8988T (cell line): ENCODE measurements around the gene PCDHGC4.

Experiments
- DNase-seq: peaks from one replicate; pipeline ENCODE4 v3.0.0; 2011

PCDHGC4 gene

DNA sequence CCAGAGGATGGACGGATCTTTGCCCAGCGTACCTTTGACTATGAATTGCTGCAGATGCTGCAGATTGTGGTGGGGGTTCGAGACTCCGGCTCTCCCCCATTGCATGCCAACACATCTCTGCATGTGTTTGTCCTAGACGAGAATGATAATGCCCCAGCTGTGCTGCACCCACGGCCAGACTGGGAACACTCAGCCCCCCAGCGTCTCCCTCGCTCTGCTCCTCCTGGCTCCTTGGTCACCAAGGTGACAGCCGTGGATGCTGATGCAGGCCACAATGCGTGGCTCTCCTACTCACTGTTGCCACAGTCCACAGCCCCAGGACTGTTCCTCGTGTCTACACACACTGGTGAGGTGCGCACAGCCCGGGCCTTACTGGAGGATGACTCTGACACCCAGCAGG is 5.9 kb downstream of the PCDHGC4 start:
- DNase-seq, result no peak

DNA sequence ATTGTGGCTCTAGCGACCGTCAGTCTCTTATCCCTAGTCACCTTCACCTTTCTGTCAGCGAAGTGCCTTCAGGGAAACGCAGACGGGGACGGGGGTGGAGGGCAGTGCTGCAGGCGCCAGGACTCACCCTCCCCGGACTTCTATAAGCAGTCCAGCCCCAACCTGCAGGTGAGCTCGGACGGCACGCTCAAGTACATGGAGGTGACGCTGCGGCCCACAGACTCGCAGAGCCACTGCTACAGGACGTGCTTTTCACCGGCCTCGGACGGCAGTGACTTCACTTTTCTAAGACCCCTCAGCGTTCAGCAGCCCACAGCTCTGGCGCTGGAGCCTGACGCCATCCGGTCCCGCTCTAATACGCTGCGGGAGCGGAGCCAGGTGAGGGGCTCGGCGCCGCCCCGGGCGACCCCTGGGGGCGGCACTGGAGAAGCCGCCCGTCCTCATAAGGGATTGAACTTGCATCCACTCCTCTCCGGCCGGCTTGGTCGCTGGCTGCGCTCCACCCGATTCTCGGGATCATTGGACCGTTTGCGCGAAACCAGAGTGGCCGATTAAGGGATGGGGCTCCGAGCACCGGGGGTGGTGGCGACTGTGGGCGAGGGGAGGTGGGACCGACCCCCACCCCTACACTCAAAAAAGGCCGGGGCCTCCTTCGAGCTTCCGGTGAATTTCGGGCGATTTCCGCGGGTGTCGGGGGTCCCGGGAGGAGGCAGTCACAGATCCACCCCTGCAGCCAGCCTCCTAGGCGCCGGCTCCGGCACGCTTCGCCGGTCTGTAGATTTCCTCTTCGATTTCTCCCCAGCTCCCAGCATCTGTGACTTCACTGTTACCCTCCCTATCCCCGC is 6.7 kb downstream of the PCDHGC4 start:
- no peak for DNase-seq

DNA sequence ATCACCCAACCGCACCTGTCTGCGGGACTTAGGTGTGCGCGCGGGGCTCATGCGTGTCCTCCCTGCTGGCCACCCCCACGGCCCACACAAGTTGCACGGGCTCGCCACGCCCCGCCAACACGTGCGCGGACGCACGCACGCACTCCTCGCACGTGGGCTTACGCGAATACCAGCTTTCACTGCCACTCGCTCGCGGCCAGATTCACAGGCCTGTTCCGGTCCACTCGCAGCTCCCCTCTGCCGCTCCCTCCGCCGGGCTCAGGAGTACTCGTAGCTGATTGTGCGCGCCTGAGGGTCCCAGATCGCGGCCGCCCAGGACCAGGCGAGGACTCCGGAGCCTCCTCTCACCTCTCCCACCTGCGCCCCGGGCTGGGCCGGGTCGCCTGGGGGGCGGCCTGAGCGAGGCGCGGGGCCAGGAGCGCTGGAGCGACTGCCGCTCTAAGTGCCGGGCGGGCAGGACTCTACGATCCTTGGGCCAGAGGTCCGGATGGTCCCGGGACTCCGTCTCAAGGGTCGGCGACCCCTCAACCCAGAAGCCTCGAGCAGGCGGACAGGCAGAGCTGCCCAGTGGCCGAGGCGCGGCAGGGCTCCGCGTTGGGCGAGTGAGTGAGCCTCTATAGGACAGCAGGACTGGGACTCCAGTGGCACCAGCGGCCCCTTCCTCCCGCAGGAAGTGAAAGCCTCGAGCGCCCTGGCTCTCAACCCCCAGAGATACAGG is 7.5 kb downstream of the PCDHGC4 start:
- no peak for DNase-seq

DNA sequence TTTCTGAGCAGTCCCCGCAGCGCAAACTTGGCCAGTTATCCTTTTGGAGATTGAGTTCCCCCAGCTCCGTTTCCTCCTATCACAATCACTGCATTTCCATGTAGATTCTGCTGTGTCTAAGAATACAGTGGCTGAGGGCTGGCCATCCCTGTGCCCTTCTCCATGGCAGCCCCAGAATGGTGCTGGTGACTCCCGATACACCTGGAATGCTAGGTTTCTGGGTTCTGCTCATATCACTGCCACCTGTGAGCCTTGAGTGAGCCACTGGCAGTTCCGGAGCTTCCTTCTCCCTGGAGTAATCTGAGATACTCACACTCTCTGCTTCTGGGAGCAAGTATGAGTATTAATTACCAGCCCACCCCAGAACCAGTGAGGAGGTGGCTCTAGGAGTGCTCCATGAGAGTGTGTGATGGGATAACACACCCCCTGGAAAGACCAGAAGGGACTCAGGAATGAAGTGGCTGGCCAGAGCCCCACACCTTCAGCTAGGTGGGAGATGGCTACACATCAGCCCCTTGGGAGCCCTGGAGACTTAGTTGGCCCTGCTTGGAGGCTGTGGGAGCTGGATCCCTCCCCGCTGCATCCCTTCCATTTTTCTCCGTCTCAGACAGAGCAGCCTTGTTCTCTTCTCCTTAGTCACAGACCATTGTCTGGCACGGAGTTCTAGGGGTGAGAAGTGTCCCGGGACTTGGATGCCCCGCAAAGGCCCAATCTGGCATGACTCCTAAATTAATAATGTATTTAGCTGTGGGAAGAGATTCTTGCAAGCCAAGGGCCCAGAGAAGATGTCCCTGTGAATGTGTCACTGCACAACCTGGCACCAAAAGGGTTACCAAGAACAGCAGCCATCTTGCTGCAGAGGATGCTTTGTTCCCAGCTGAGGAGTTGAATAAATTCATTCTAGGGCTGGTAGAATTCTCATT is 8.9 kb downstream of the PCDHGC4 start:
- no peak for DNase-seq

- DNase-seq, result no peak
These were observed 10.1 kb downstream of the PCDHGC4 start for GRCh38 chr5:141494761-141495452.

GRCh38 chr5:141495453-141495811 is 10.6 kb downstream of the PCDHGC4 start:
- DNase-seq, result no peak

- no peak for DNase-seq
These were observed 11.2 kb downstream of the PCDHGC4 start for GRCh38 chr5:141496038-141496437.

DNA sequence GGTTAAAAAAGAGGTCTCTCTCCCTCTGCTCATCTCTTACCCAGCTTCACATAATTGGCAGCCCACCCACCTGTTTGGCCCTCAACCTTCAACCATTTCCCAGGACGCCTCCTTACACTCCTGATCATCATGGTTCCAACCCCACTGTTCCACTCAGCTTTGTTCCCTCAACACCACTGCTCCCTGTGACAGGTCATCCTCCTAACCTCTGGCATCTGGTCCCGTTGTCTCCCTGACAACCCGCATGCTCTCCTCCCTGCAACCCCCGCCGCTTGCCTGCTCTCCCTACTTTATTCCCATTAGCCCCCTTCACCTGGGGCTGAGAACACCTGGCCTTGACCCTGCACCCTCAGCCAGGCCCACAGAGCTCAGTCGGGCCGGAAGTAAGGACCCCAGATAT is 16.9 kb downstream of the PCDHGC4 start:
- no peak for DNase-seq

- DNase-seq, result no peak
These were observed 18.9 kb downstream of the PCDHGC4 start for GRCh38 chr5:141503681-141504080.

DNA sequence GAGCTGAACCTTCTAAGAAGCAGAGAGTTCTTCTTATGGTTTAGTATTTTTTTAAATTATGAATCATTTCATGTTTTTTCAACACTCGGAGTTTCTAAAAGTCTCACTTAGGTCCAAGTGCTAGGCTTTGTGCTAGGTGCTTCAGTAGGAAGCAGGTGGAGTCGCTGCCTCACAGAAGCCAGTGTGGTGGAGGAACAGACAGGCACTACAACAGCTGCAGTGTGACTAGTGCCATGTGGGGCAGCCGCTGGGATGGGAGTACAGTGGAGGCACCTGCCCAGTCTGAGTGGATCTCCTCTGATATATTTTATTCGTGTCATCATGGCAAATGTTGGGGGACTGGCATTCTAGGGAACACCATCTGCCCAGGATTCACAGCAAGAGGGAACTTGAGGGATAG is 19.4 kb downstream of the PCDHGC4 start:
- no peak for DNase-seq

DNA sequence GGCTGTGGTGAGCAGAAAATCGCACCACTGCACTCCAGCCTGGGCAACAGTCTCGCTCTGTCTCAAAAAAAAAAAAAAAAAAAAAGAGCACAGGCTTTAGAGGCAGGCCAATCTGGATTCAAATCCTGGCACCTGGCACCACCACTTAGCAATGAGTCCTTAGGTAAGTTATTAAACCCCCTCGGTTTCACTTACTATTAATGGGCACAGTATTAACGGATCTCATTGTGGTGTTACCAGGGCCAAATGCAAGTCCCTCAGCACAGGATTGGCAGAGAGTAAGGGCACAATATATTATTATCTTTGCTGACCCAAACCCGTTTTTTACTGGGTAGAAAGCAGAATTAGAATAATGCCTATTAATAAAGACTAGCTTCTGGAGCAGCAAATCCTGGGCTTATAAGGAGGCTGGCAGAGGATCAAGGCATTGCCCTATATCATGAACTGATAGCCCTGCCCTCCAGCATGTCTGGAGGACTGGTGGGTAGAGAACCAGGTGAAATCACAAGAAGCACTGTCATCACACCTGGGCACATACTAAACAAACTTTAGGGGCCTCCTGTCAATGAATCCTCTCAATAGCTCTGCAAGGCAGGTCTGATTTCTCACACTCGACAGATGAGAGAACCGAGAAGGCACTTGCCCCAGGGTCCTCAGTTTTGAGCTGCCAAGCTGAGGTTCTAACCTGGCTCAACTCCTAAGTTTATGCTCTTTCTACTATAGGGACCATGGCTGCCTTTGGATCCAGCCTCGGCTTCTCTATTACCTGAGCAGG is 21.7 kb downstream of the PCDHGC4 start:
- DNase-seq, result no peak

GRCh38 chr5:141507387-141508091 is 22.7 kb downstream of the PCDHGC4 start:
- DNase-seq, result no peak

DNA sequence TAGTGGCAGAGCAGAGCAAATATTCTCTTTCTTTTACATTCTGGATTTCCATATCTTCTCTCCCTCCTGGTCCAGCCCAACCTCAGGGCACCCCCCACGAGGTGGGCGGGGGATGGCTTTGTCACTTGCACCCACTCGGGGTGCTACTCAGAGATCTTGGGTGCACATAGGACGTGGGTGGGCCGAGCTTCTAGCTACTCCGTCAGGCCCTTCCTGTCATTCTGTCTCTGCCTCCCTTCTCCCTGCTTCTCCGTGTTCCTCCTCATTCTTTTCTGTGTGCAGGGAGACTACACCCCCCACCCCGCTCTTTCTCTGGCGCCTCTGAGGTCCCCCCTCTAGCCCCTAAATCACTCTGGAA is 23.6 kb downstream of the PCDHGC4 start:
- no peak for DNase-seq

DNA sequence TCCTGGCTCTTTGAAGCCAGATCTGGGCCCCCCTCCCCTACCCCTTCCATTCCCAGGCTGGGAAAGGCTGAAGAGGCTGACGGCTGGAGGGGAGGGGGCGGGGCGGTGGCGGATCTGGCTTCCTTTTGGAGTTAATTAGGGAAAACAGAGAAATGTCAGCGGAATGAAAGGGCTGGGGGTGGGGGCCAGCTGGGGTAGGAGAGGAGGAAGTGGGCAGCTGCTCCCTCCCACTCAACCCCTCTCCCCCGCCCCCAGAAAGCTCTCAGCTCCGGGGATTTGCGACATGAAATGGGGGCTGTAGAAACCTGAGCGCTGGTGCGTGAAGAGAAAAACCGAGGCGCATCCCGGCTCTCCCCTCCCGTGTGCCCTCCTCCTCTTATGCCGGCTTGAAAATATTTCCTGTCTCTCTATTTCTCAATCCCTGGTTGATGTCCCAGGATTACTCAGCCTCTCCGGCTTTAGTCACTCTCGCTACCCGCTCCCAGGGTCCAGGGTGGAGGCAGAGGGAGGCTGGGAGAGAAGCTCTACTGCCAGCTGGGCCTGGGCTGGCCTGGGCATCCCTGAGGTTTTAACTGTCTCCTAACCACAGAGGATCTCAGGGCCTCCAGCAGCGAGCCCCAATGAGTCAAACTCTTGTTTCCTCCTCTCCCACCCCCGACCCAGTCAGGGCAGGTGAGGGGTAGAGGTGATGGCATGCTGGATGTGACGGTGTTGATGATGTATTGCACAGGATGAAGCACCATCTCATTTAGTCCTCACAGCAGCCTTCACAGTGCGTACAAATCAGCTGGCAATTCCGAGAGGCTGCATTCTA is 24.2 kb downstream of the PCDHGC4 start:
- peak; percentile 81 for DNase-seq

- no peak for DNase-seq
These were observed 25.3 kb downstream of the PCDHGC4 start for GRCh38 chr5:141510160-141510559.

- no peak for DNase-seq
These were observed 26.2 kb downstream of the PCDHGC4 start for GRCh38 chr5:141510850-141511601.

DNA sequence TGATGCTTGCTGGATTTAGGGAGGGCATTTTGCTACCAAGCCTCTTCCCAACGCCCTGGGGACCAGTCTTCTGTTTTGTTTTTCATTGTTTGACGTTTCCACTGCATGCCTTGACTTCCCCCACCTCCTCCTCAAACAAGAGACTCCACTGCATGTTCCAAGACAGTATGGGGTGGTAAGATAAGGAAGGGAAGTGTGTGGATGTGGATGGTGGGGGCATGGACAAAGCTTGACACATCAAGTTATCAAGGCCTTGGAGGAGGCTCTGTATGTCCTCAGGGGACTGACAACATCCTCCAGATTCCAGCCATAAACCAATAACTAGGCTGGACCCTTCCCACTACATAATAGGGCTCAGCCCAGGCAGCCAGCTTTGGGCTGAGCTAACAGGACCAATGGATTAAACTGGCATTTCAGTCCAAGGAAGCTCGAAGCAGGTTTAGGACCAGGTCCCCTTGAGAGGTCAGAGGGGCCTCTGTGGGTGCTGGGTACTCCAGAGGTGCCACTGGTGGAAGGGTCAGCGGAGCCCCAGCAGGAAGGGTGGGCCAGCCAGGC is 27.0 kb downstream of the PCDHGC4 start:
- DNase-seq, result no peak

DNA sequence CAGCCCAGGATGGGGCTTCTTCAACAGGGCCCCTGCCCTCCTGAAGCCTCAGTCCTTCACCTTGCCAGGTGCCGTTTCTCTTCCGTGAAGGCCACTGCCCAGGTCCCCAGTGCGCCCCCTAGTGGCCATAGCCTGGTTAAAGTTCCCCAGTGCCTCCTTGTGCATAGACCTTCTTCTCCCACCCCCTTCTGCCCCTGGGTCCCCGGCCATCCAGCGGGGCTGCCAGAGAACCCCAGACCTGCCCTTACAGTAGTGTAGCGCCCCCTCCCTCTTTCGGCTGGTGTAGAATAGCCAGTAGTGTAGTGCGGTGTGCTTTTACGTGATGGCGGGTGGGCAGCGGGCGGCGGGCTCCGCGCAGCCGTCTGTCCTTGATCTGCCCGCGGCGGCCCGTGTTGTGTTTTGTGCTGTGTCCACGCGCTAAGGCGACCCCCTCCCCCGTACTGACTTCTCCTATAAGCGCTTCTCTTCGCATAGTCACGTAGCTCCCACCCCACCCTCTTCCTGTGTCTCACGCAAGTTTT is 27.6 kb downstream of the PCDHGC4 start:
- peak; percentile 84 for DNase-seq
